Heart right ventricle (tissue), 16 donors: ENCODE data around the gene SMARCAL1. TPM values are rescaled to one million over a fixed set of nuclear protein-coding genes. Genes with fewer than 3 reads are reported as not detected.

Experiments
- ATAC-seq, 8 donors: fragments of 200-7000 bp; cut with Tn5 transposase; one replicate each; pipeline ENCODE4 v1.9.1; 2020; ENCODE audit warnings: mild to moderate bottlenecking in 8 of 8, moderate library complexity in 8 of 8, moderate number of reproducible peaks in 1 of 8
- DNase-seq, 2 donors: peaks; one replicate each; pipeline ENCODE4 v3.0.0-alpha.2; 2020
- H3K27ac ChIP-seq, 10 donors: fragments of 200-600 bp; sonication (generic) in 2 of 10; one replicate each; pipeline versions ENCODE4 v1.5.0 to v1.8.0; 2020 to 2022; ENCODE audit warnings: mild to moderate bottlenecking in 3 of 10
- H3K27me3 ChIP-seq, 7 donors: fragments of 200-600 bp; one replicate each; pipeline ENCODE4 v1.8.0; 2021 to 2022; ENCODE audit warnings: mild to moderate bottlenecking in 2 of 7
- H3K36me3 ChIP-seq, 9 donors: fragments of 200-600 bp; sonication (generic) in 1 of 9; one replicate each; pipeline versions ENCODE4 v1.5.0 to v1.8.0; 2020 to 2022; ENCODE audit warnings: mild to moderate bottlenecking in 2 of 9
- H3K4me1 ChIP-seq, 9 donors: fragments of 200-600 bp; sonication (generic) in 1 of 9; one replicate each; pipeline versions ENCODE4 v1.5.0 to v1.8.0; 2020 to 2022; ENCODE audit warnings: mild to moderate bottlenecking in 4 of 9
- H3K4me3 ChIP-seq, 10 donors: fragments of 200-600 bp; sonication (generic) in 2 of 10; one replicate each; pipeline versions ENCODE4 v1.5.0 to v1.8.0; 2020 to 2022; ENCODE audit warnings: mild to moderate bottlenecking in 7 of 10, moderate library complexity in 2 of 10
- H3K9me3 ChIP-seq, 11 donors: fragments of 200-600 bp in 10 of 11; sonication (generic) in 2 of 11; one replicate each; pipeline versions ENCODE4 v1.5.0 to v1.8.0; 2013 to 2022; ENCODE audit warnings: mild to moderate bottlenecking in 2 of 11, control low read depth in 1 of 11, moderate library complexity in 1 of 11
- CTCF ChIP-seq, 9 donors: fragments of 200-600 bp; sonication (generic) in 2 of 9; IDR thresholded peaks; one replicate each; pipeline versions ENCODE4 v1.5.0 to v1.8.0; 2021 to 2022; ENCODE audit warnings: antibody characterized with exemption in 9 of 9, mild to moderate bottlenecking in 5 of 9, moderate library complexity in 1 of 9
- WGBS, 2 donors: extraction: QIAGEN DNeasy Blood & Tissue Kit; methylation state at CpG; one replicate each; pipeline ENCODE4 v1.1.7; 2013; ENCODE audit warnings: inconsistent platforms in 1 of 2; 5-methylcytosine and 5-hydroxymethylcytosine counted together
- intact Hi-C, 10 donors: fragments of 100-400 bp; cut with DNase I; formaldehyde crosslinking; loops; one replicate each; pipeline versions ENCODE4 v1.11.1 to v1.14.2; 2022
- polyA plus RNA-seq, 2 donors: library from polyadenylated mRNA; stranded (reverse); fragments of 200-250 nt; gene quantifications; one replicate each; pipeline ENCODE4 v1.2.3, GENCODE V29; 2013
- total RNA-seq, 10 donors: library from RNA; stranded (reverse); fragmentation: NEBNext Ultra II Directional in 3 of 10; extraction: Animal tissue kit (Norgen Biotek cat#: 25700) in 3 of 10; gene quantifications; one replicate each; pipeline versions ENCODE4 v1.2.1 to v1.2.4, GENCODE V29; 2021 to 2023
- donor health status: Arrhythmogenic right ventricular cardiomyopathy.
- donor health status: ischemic (EF 13 %, LVEDD 7.1; RV severe dilation, severe dysfunction).
- donor health status: healthy with polysubstance abuse.
- donor health status: DM: no; HTN: yes; CAD: no.
- donor health status: DM: no; HTN: no; CAD: no.
- donor health status: ischemic (EF 25% LVEDD 6.9; RV normal size, moderate dysfunction).
- donor health status: ischemic (EF 25% LVEDD 5.7; RV mildly dilated, moderate dysfunction).
- donor health status: healthy.
- donor health status: DM: yes; HTN: yes; CAD: no.
- donor health status: Ischemic cardiomyopathy.
- donor health status: ischemic (EF 35%, LVEDD 5.7; RV mildly dilated, moderate dysfunction).
- donor health status: nonischemic (EF 11% LVEDD 7.7; RV severe dilation, severe dysfunction).
- donor health status: DM: yes; HTN: yes; CAD: no.
- donor health status: PGD.
- donor health status: ischemic (EF 29% LVEDD 5.4; RV normal size, mild dysfunction).
- donor health status: nonischemic (EF 23%, LVEDD 6.1; RV moderate dilation, normal function).

Gene SMARCAL1
- total and polyA plus RNA-seq, 12 donors: 3.8 to 14.8 (median 9.6) TPM

- no peak overlapping the region for H3K4me3 ChIP-seq
- ATAC-seq (no peak), DNase-seq (no peak)
- H3K36me3 ChIP-seq: peaks cover 0 to 100% (median 58%) of the 10 kb centered on the region in 9 donors
- intact Hi-C loops: no loop called here
- H3K27ac ChIP-seq: no peak overlapping the region
- TF ChIP-seq CTCF (IDR thresholded peaks at IDR 0.05): no peak
- 89 to 96% methylated on average over 5 of the region's 5 CpGs for WGBS, 2 donors
- H3K9me3 ChIP-seq: peaks cover 0 to 10% (median 0%) of the 10 kb centered on the region in 11 donors
- H3K27me3 ChIP-seq: no peaks in the 10 kb centered on the region
- peaks cover 0 to 11% (median 2%) of the 10 kb centered on the region in 9 donors for H3K4me1 ChIP-seq
These were observed 17.1 kb downstream of the SMARCAL1 start for GRCh38 chr2:216429428-216429827.

- DNase-seq: no peak
- peaks cover 0 to 11% (median 2%) of the 10 kb centered on the region in 9 donors for H3K4me1 ChIP-seq
- WGBS, 2 donors: 84 to 87% methylated on average over 13 of the region's 13 CpGs
- intact Hi-C loops: no loop called here
- TF ChIP-seq CTCF (IDR thresholded peaks at IDR 0.05): no peak
- peaks cover 0 to 100% (median 62%) of the 10 kb centered on the region in 9 donors for H3K36me3 ChIP-seq
- peak in 4 of 8 donors; percentile 24 to 39 (median 28) for ATAC-seq
- no peak overlapping the region for H3K27ac ChIP-seq
- H3K4me3 ChIP-seq: no peak overlapping the region
- no peaks in the 10 kb centered on the region for H3K27me3 ChIP-seq
- no peaks in the 10 kb centered on the region for H3K9me3 ChIP-seq
These were observed 18.7 kb downstream of the SMARCAL1 start for GRCh38 chr2:216430811-216431530.

- DNase-seq (no peak), ATAC-seq (no peak)
- Histone ChIP-seq H3K27me3 (no peaks in the 10 kb centered on the region), H3K27ac (no peak overlapping the region), H3K4me1 (peaks cover 0 to 9% (median 2%) of the 10 kb centered on the region in 9 donors), H3K9me3 (no peaks in the 10 kb centered on the region), H3K36me3 (peaks cover 0 to 100% (median 66%) of the 10 kb centered on the region in 9 donors), H3K4me3 (no peak overlapping the region)
- intact Hi-C loops: no loop called here
- TF ChIP-seq CTCF (IDR thresholded peaks at IDR 0.05): no peak
These were observed 19.2 kb downstream of the SMARCAL1 start for GRCh38 chr2:216431531-216431856.

DNA sequence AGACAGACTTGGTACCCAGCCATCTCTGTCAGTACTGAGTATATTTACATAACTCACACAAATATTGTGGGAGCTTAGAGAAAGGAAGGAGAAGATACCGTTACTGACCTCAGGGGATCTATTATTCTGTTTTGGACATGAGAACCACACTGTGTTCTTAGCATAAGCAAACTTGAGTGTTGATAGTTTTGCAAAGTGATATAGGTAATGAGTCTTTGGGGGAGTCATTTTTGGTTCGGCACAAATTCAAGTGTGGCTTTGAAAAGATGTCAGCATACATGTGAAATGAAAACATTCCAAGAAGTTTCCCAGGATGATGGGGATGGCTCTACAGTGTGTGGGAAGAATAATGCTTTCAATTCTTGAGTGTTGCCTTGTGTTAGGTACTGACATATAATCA is 24.1 kb downstream of the SMARCAL1 start:
- Histone ChIP-seq H3K4me1 (no peaks in the 10 kb centered on the region), H3K36me3 (peaks cover 0 to 100% (median 59%) of the 10 kb centered on the region in 9 donors), H3K27ac (no peak overlapping the region), H3K9me3 (no peaks in the 10 kb centered on the region), H3K27me3 (no peaks in the 10 kb centered on the region), H3K4me3 (no peak overlapping the region)
- no peak for TF ChIP-seq CTCF (IDR thresholded peaks at IDR 0.05)
- intact Hi-C loops: no loop called here
- 59 to 69% methylated on average over 2 of the region's 2 CpGs for WGBS, 2 donors
- no peak for ATAC-seq
- DNase-seq: no peak
